ENCODE measurements around the gene PTPRE.

The PTPRE gene

GRCh38 chr10:127952575-127952869, 45.6 kb downstream of the PTPRE start:
- no peaks in the 10 kb centered on the region for H3K4me1 ChIP-seq (ENCODE audit: control insufficient read depth, insufficient read depth, low read length)
- no peak overlapping the region for H3K4me3 ChIP-seq (ENCODE audit: low read depth, low read length)
- no peaks in the 10 kb centered on the region for H3K36me3 ChIP-seq (ENCODE audit: control insufficient read depth, insufficient read depth, low read length)
- no peak overlapping the region for H3K9ac ChIP-seq (ENCODE audit: low read depth, low read length)
- no peaks in the 10 kb centered on the region for H3K27me3 ChIP-seq (ENCODE audit: control insufficient read depth, insufficient read depth, low read length)
- no peaks in the 10 kb centered on the region for H3K9me3 ChIP-seq (ENCODE audit: control insufficient read depth, insufficient read depth, low read length)

- Histone ChIP-seq H3K4me1 (ENCODE audit: control insufficient read depth, insufficient read depth, low read length) (no peaks in the 10 kb centered on the region), H3K36me3 (ENCODE audit: control insufficient read depth, insufficient read depth, low read length) (no peaks in the 10 kb centered on the region), H3K27me3 (ENCODE audit: control insufficient read depth, insufficient read depth, low read length) (no peaks in the 10 kb centered on the region), H3K9me3 (ENCODE audit: control insufficient read depth, insufficient read depth, low read length) (no peaks in the 10 kb centered on the region), H3K9ac (ENCODE audit: low read depth, low read length) (no peak overlapping the region), H3K4me3 (ENCODE audit: low read depth, low read length) (no peak overlapping the region)
These were observed 46.0 kb downstream of the PTPRE start for GRCh38 chr10:127952918-127953317.

GRCh38 chr10:127953876-127954275, 47.0 kb downstream of the PTPRE start:
- H3K4me3 ChIP-seq (ENCODE audit: low read depth, low read length) = no peak overlapping the region
- H3K4me1 ChIP-seq (ENCODE audit: control insufficient read depth, insufficient read depth, low read length) = no peaks in the 10 kb centered on the region
- no peaks in the 10 kb centered on the region for H3K27me3 ChIP-seq (ENCODE audit: control insufficient read depth, insufficient read depth, low read length)
- H3K36me3 ChIP-seq (ENCODE audit: control insufficient read depth, insufficient read depth, low read length) = no peaks in the 10 kb centered on the region
- H3K9me3 ChIP-seq (ENCODE audit: control insufficient read depth, insufficient read depth, low read length) = no peaks in the 10 kb centered on the region
- H3K9ac ChIP-seq (ENCODE audit: low read depth, low read length) = no peak overlapping the region

- Histone ChIP-seq H3K9ac (ENCODE audit: low read depth, low read length) (no peak overlapping the region), H3K9me3 (ENCODE audit: control insufficient read depth, insufficient read depth, low read length) (no peaks in the 10 kb centered on the region), H3K4me3 (ENCODE audit: low read depth, low read length) (no peak overlapping the region), H3K4me1 (ENCODE audit: control insufficient read depth, insufficient read depth, low read length) (peaks cover 2% of the 10 kb centered on the region), H3K36me3 (ENCODE audit: control insufficient read depth, insufficient read depth, low read length) (no peaks in the 10 kb centered on the region), H3K27me3 (ENCODE audit: control insufficient read depth, insufficient read depth, low read length) (no peaks in the 10 kb centered on the region)
These were observed 52.5 kb downstream of the PTPRE start for GRCh38 chr10:127959428-127959827.

GRCh38 chr10:127961071-127961470, 54.2 kb downstream of the PTPRE start:
- Histone ChIP-seq H3K9me3 (ENCODE audit: control insufficient read depth, insufficient read depth, low read length) (no peaks in the 10 kb centered on the region), H3K36me3 (ENCODE audit: control insufficient read depth, insufficient read depth, low read length) (no peaks in the 10 kb centered on the region), H3K27me3 (ENCODE audit: control insufficient read depth, insufficient read depth, low read length) (no peaks in the 10 kb centered on the region), H3K9ac (ENCODE audit: low read depth, low read length) (no peak overlapping the region), H3K4me1 (ENCODE audit: control insufficient read depth, insufficient read depth, low read length) (peaks cover 2% of the 10 kb centered on the region), H3K4me3 (ENCODE audit: low read depth, low read length) (no peak overlapping the region)

GRCh38 chr10:127962205-127962604, 55.3 kb downstream of the PTPRE start:
- H3K9me3 ChIP-seq (ENCODE audit: control insufficient read depth, insufficient read depth, low read length) = no peaks in the 10 kb centered on the region
- H3K4me3 ChIP-seq (ENCODE audit: low read depth, low read length) = no peak overlapping the region
- H3K27me3 ChIP-seq (ENCODE audit: control insufficient read depth, insufficient read depth, low read length) = no peaks in the 10 kb centered on the region
- H3K4me1 ChIP-seq (ENCODE audit: control insufficient read depth, insufficient read depth, low read length) = peaks cover 2% of the 10 kb centered on the region
- H3K9ac ChIP-seq (ENCODE audit: low read depth, low read length) = no peak overlapping the region
- H3K36me3 ChIP-seq (ENCODE audit: control insufficient read depth, insufficient read depth, low read length) = no peaks in the 10 kb centered on the region

- Histone ChIP-seq H3K4me1 (ENCODE audit: control insufficient read depth, insufficient read depth, low read length) (peaks cover 8% of the 10 kb centered on the region), H3K4me3 (ENCODE audit: low read depth, low read length) (no peak overlapping the region), H3K36me3 (ENCODE audit: control insufficient read depth, insufficient read depth, low read length) (no peaks in the 10 kb centered on the region), H3K27me3 (ENCODE audit: control insufficient read depth, insufficient read depth, low read length) (no peaks in the 10 kb centered on the region), H3K9me3 (ENCODE audit: control insufficient read depth, insufficient read depth, low read length) (no peaks in the 10 kb centered on the region), H3K9ac (ENCODE audit: low read depth, low read length) (no peak overlapping the region)
These were observed 56.2 kb downstream of the PTPRE start for GRCh38 chr10:127963136-127963535.

- Histone ChIP-seq H3K4me3 (ENCODE audit: low read depth, low read length) (no peak overlapping the region), H3K9ac (ENCODE audit: low read depth, low read length) (no peak overlapping the region), H3K36me3 (ENCODE audit: control insufficient read depth, insufficient read depth, low read length) (no peaks in the 10 kb centered on the region), H3K9me3 (ENCODE audit: control insufficient read depth, insufficient read depth, low read length) (no peaks in the 10 kb centered on the region), H3K27me3 (ENCODE audit: control insufficient read depth, insufficient read depth, low read length) (no peaks in the 10 kb centered on the region), H3K4me1 (ENCODE audit: control insufficient read depth, insufficient read depth, low read length) (peaks cover 12% of the 10 kb centered on the region)
These were observed 57.7 kb downstream of the PTPRE start for GRCh38 chr10:127964621-127965020.

- Histone ChIP-seq H3K36me3 (ENCODE audit: control insufficient read depth, insufficient read depth, low read length) (no peaks in the 10 kb centered on the region), H3K9ac (ENCODE audit: low read depth, low read length) (no peak overlapping the region), H3K4me1 (ENCODE audit: control insufficient read depth, insufficient read depth, low read length) (peaks cover 12% of the 10 kb centered on the region), H3K4me3 (ENCODE audit: low read depth, low read length) (no peak overlapping the region), H3K27me3 (ENCODE audit: control insufficient read depth, insufficient read depth, low read length) (no peaks in the 10 kb centered on the region), H3K9me3 (ENCODE audit: control insufficient read depth, insufficient read depth, low read length) (no peaks in the 10 kb centered on the region)
These were observed 60.0 kb downstream of the PTPRE start for GRCh38 chr10:127966875-127967274.

GRCh38 chr10:127968027-127968441, 61.1 kb downstream of the PTPRE start:
- no peaks in the 10 kb centered on the region for H3K36me3 ChIP-seq (ENCODE audit: control insufficient read depth, insufficient read depth, low read length)

GRCh38 chr10:127968659-127969058, 61.8 kb downstream of the PTPRE start:
- Histone ChIP-seq H3K4me1 (ENCODE audit: control insufficient read depth, insufficient read depth, low read length) (peaks cover 10% of the 10 kb centered on the region), H3K36me3 (ENCODE audit: control insufficient read depth, insufficient read depth, low read length) (no peaks in the 10 kb centered on the region), H3K9me3 (ENCODE audit: control insufficient read depth, insufficient read depth, low read length) (no peaks in the 10 kb centered on the region), H3K4me3 (ENCODE audit: low read depth, low read length) (no peak overlapping the region), H3K9ac (ENCODE audit: low read depth, low read length) (no peak overlapping the region), H3K27me3 (ENCODE audit: control insufficient read depth, insufficient read depth, low read length) (no peaks in the 10 kb centered on the region)

More at GRCh38 chr10:127968027-127968441, 61.1 kb downstream of the PTPRE start:
- Histone ChIP-seq H3K4me1 (ENCODE audit: control insufficient read depth, insufficient read depth, low read length) (peaks cover 12% of the 10 kb centered on the region), H3K27me3 (ENCODE audit: control insufficient read depth, insufficient read depth, low read length) (no peaks in the 10 kb centered on the region), H3K9me3 (ENCODE audit: control insufficient read depth, insufficient read depth, low read length) (no peaks in the 10 kb centered on the region), H3K4me3 (ENCODE audit: low read depth, low read length) (no peak overlapping the region), H3K9ac (ENCODE audit: low read depth, low read length) (no peak overlapping the region)

GRCh38 chr10:127971101-127971946, 64.4 kb downstream of the PTPRE start:
- Histone ChIP-seq H3K27me3 (ENCODE audit: control insufficient read depth, insufficient read depth, low read length) (no peaks in the 10 kb centered on the region), H3K9ac (ENCODE audit: low read depth, low read length) (no peak overlapping the region), H3K36me3 (ENCODE audit: control insufficient read depth, insufficient read depth, low read length) (no peaks in the 10 kb centered on the region), H3K4me1 (ENCODE audit: control insufficient read depth, insufficient read depth, low read length) (peaks cover 10% of the 10 kb centered on the region), H3K9me3 (ENCODE audit: control insufficient read depth, insufficient read depth, low read length) (no peaks in the 10 kb centered on the region), H3K4me3 (ENCODE audit: low read depth, low read length) (no peak overlapping the region)
